Spleen (tissue), 7 donors: ENCODE measurements around the gene PPME1.

ENCODE experiments used
- CTCF ChIP-seq, 11 experiments: fragments of 200-600 bp in 7 of 11; fragments of 450-650 bp in 4 of 11; sonication (generic) in 4 of 11; IDR thresholded peaks in 8 of 11; conservative IDR thresholded peaks in 3 of 11; 1 replicate in 7 of 11; 2 replicates in 4 of 11; pipeline versions ENCODE4 v1.4.0 to v1.8.0; 2016 to 2021; ENCODE audit warnings: antibody characterized with exemption in 11 of 11, inconsistent platforms in 4 of 11, mild to moderate bottlenecking in 1 of 11
- POLR2A ChIP-seq, 3 donors: fragments of 450-650 bp; IDR thresholded peaks; one replicate each; pipeline ENCODE4 v1.5.1; 2017; ENCODE audit warnings: antibody characterized with exemption in 3 of 3, mild to moderate bottlenecking in 1 of 3
- POLR2AphosphoS5 ChIP-seq, 3 donors: sonication (generic); formaldehyde crosslinking; IDR thresholded peaks; one replicate each; pipeline ENCODE4 v1.5.1; 2017; ENCODE audit warnings: antibody characterized with exemption in 3 of 3
- donor health status: DM: no; HTN: no; CAD: no; lungs with moderate emphysema.
- donor health status: DM: no; HTN: no; CAD: no.
- donor health status: DM: no; HTN: no; CAD: no.

- no peak for TF ChIP-seq POLR2A (IDR thresholded peaks at IDR 0.05)
- TF ChIP-seq POLR2AphosphoS5 (IDR thresholded peaks at IDR 0.05): no peak
- TF ChIP-seq CTCF (IDR thresholded peaks at IDR 0.05 in 8 of 11, conservative IDR thresholded peaks at IDR 0.05 in 3 of 11): no peak
Measured at GRCh38 chr11:74141241-74141695, 29.8 kb upstream of the PPME1 start.
